Gastroesophageal sphincter (tissue), 4 donors: ENCODE measurements around the gene SCIMP. TPM values are rescaled to one million over a fixed set of nuclear protein-coding genes. Genes with fewer than 3 reads are reported as not detected.
"Not testable (repeated sequence)": the region's sequence is repeated elsewhere in the genome, so short reads cannot be mapped to it uniquely, and the experiment has no call there.

Source experiments
- ATAC-seq: fragments of 150-250 bp; one replicate; pipeline ENCODE4 v1.9.1; 2016; ENCODE audit warnings: mild to moderate bottlenecking, moderate library complexity
- H3K27ac ChIP-seq, 4 donors: fragments of 200-600 bp; sonication (generic) in 3 of 4; 1 replicate in 3 of 4; 2 replicates in 1 of 4; pipeline ENCODE4 v1.5.1; 2016 to 2019
- H3K27me3 ChIP-seq: fragments of 200-600 bp; sonication (generic); one replicate; pipeline ENCODE4 v1.5.1; 2019
- H3K36me3 ChIP-seq, 2 donors: fragments of 200-600 bp; sonication (generic); one replicate each; pipeline ENCODE4 v1.5.1; 2019; ENCODE audit warnings: control low read depth in 1 of 2
- H3K4me1 ChIP-seq, 3 donors: fragments of 200-600 bp; sonication (generic); 1 replicate in 2 of 3; 2 replicates in 1 of 3; pipeline ENCODE4 v1.5.1; 2016 to 2019; ENCODE audit warnings: control low read depth in 2 of 3
- H3K4me3 ChIP-seq, 2 donors: fragments of 200-600 bp; sonication (generic); one replicate each; pipeline ENCODE4 v1.5.1; 2019; ENCODE audit warnings: mild to moderate bottlenecking in 1 of 2, moderate library complexity in 1 of 2
- H3K9me3 ChIP-seq, 3 donors: fragments of 200-600 bp; sonication (generic); one replicate each; pipeline ENCODE4 v1.5.1; 2017 to 2019; ENCODE audit warnings: control low read depth in 2 of 3
- EP300 ChIP-seq: sonication (generic); formaldehyde crosslinking; IDR thresholded peaks from one replicate; pipeline ENCODE4 v1.6.1; 2017; ENCODE audit warnings: antibody characterized with exemption, mild to moderate bottlenecking
- POLR2A ChIP-seq, 2 donors: fragments of 450-650 bp; IDR thresholded peaks; one replicate each; pipeline ENCODE4 v1.6.1; 2017; ENCODE audit warnings: antibody characterized with exemption in 2 of 2, mild to moderate bottlenecking in 2 of 2, moderate library complexity in 1 of 2
- POLR2AphosphoS5 ChIP-seq: sonication (generic); formaldehyde crosslinking; IDR thresholded peaks from one replicate; pipeline ENCODE4 v1.6.1; 2017; ENCODE audit warnings: antibody characterized with exemption
- WGBS, 2 donors: methylation state at CpG; one replicate each; pipeline ENCODE4 v1.1.5; 2018; ENCODE audit warnings: low coverage in 1 of 2; 5-methylcytosine and 5-hydroxymethylcytosine counted together
- total RNA-seq, 4 donors: library from RNA; depleted of rRNA; stranded (reverse); fragments of >200 nt; gene quantifications; one replicate each; pipeline ENCODE4 v1.1.0, GENCODE V29; 2016
- TF ChIP-seq, protein P1 (sequence below), 4 experiments: fragments of 200-600 bp in 2 of 4; fragments of 450-650 bp in 2 of 4; sonication (generic) in 1 of 4; IDR thresholded peaks; one replicate each; pipeline ENCODE4 v1.5.1; 2017 to 2019; ENCODE audit warnings: antibody characterized with exemption in 4 of 4, mild to moderate bottlenecking in 2 of 4, moderate library complexity in 2 of 4

Gene SCIMP
- total RNA-seq, 4 donors from 2014 or later = 0.49 to 2.2 (median 1.9) TPM; not detected in 1

GRCh38 chr17:5237541-5238016 lies 2.9 kb upstream of the SCIMP start:
- H3K36me3 ChIP-seq = peaks cover 0 to 22% of the 10 kb centered on the region in 2 donors
- no peak for ATAC-seq
- no peak overlapping the region for H3K4me3 ChIP-seq
- no peaks in the 10 kb centered on the region for H3K4me1 ChIP-seq
- WGBS, 2 donors = 31 to 32% methylated on average over 3 to 5 of the region's 6 CpGs
- no peaks in the 10 kb centered on the region for H3K9me3 ChIP-seq
- TF ChIP-seq, protein P1, sequence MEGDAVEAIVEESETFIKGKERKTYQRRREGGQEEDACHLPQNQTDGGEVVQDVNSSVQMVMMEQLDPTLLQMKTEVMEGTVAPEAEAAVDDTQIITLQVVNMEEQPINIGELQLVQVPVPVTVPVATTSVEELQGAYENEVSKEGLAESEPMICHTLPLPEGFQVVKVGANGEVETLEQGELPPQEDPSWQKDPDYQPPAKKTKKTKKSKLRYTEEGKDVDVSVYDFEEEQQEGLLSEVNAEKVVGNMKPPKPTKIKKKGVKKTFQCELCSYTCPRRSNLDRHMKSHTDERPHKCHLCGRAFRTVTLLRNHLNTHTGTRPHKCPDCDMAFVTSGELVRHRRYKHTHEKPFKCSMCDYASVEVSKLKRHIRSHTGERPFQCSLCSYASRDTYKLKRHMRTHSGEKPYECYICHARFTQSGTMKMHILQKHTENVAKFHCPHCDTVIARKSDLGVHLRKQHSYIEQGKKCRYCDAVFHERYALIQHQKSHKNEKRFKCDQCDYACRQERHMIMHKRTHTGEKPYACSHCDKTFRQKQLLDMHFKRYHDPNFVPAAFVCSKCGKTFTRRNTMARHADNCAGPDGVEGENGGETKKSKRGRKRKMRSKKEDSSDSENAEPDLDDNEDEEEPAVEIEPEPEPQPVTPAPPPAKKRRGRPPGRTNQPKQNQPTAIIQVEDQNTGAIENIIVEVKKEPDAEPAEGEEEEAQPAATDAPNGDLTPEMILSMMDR (IDR thresholded peaks at IDR 0.05) = peak in 2 of 4 experiments; percentile 33 to 42
- no peak for TF ChIP-seq EP300
- no peak overlapping the region for H3K27ac ChIP-seq
- H3K27me3 ChIP-seq = no peaks in the 10 kb centered on the region

GRCh38 chr17:5236938-5237540 lies 2.4 kb upstream of the SCIMP start:
- peaks cover 0 to 22% of the 10 kb centered on the region in 2 donors for H3K36me3 ChIP-seq
- no peak for ATAC-seq
- no peaks in the 10 kb centered on the region for H3K4me1 ChIP-seq
- WGBS, 2 donors = 60 to 79% methylated on average over 2 to 3 of the region's 3 CpGs
- TF ChIP-seq, protein P1 (IDR thresholded peaks at IDR 0.05) = no peak
- TF ChIP-seq POLR2AphosphoS5 = no peak
- H3K27ac ChIP-seq = no peak overlapping the region
- H3K9me3 ChIP-seq = no peaks in the 10 kb centered on the region
- no peaks in the 10 kb centered on the region for H3K27me3 ChIP-seq
- no peak overlapping the region for H3K4me3 ChIP-seq

DNA sequence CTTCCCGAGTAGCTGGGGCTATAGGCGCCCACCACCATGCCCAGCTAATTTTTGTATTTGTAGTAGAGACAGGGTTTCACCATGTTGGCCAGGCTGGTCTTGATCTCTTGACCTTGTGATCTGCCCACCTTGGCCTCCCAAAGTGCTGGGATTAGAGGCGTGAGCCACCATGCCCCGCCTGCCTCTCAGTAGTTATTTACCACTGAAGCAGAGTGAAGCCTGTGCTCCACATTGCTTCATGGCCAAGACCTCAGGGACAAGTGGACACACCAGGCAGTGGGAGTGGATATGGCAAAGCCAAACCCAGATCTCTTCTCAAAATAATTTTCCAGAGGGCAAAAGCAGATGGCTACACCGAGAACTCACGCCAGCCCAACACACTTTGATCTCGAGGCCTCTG lies 1.2 kb downstream of the SCIMP start:
- H3K9me3 ChIP-seq, ATAC-seq, H3K27ac ChIP-seq, H3K4me1 ChIP-seq, H3K27me3 ChIP-seq, H3K4me3 ChIP-seq: not testable (repeated sequence)
- peaks cover 0 to 38% of the 10 kb centered on the region in 2 donors for H3K36me3 ChIP-seq
- 95% methylated on average over 4 of the region's 7 CpGs; no CpG with 5 or more reads in 1 of the 2 donors for WGBS, 2 donors

DNA sequence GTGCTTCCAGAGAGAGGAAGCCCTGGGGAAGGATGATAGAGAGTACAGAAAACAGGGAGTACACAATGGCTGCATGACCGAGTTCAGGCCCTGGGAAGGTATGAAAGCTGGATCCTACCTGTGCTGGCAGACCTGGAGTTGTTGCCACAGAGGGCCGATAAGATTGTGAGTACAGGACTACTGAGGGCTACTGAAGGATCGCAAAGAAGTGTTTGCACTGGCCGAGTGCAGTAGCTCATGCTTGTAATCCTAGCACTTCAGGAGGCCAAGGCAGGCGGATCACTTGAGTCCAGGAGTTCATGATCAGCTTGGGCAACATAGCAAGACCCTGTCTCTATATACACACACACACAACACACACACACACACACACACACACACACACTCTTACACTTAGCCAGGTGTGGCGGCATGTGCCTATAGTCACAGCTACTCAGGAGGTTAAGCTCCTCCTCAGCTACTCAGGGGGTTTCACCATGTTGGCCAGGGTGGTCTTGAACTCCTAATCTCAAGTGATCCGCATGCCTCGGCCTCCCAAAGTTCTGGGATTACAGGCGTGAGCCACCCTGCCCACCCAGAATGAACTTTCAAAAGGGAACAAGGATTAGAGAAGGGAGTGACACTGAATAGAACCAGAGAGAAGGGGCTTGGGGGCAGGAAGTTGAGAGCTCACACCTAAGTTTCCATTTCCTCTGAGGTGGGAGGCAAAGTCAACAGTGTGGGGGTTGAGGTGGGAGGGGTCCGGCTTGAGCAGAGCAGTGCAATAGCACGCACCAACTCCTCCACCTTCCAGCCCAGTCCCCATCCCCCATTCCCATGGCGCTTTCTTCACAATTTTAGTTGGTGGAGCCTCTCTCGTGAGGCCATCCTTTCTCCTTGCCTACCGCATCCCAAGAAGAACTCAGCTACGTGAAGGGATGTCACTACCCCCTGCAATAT lies 7.5 kb downstream of the SCIMP start:
- Histone ChIP-seq H3K9me3 (no peaks in the 10 kb centered on the region), H3K4me1 (no peaks in the 10 kb centered on the region), H3K4me3 (no peak overlapping the region), H3K36me3 (peaks cover 0 to 75% of the 10 kb centered on the region in 2 donors), H3K27ac (no peak overlapping the region), H3K27me3 (no peaks in the 10 kb centered on the region)
- ATAC-seq = no peak
- TF ChIP-seq EP300 (no peak), POLR2AphosphoS5 (no peak), POLR2A (IDR thresholded peaks at IDR 0.05) (no peak)
- TF ChIP-seq, protein P1 (IDR thresholded peaks at IDR 0.05) = no peak
- 87 to 96% methylated on average over 5 to 11 of the region's 15 CpGs for WGBS, 2 donors

- Histone ChIP-seq H3K27ac (no peak overlapping the region), H3K9me3 (no peaks in the 10 kb centered on the region), H3K36me3 (peaks cover 0 to 71% of the 10 kb centered on the region in 2 donors), H3K4me1 (no peaks in the 10 kb centered on the region), H3K27me3 (no peaks in the 10 kb centered on the region), H3K4me3 (no peak overlapping the region)
- no peak for TF ChIP-seq POLR2AphosphoS5
- 79 to 92% methylated on average over 8 to 12 of the region's 17 CpGs for whole genome bisulfite sequencing, 2 donors
- no peak for ATAC-seq
Measured at GRCh38 chr17:5225668-5226457, 8.8 kb downstream of the SCIMP start.

- H3K9me3 ChIP-seq, ATAC-seq, H3K4me1 ChIP-seq, H3K27me3 ChIP-seq, H3K4me3 ChIP-seq, H3K27ac ChIP-seq: not testable (repeated sequence)
- 93% methylated on average over 7 of the region's 12 CpGs; no CpG with 5 or more reads in 1 of the 2 donors for WGBS, 2 donors
- H3K36me3 ChIP-seq = peaks cover 0 to 74% of the 10 kb centered on the region in 2 donors
Measured at GRCh38 chr17:5221912-5222311, 12.7 kb downstream of the SCIMP start.
